K562 (cell line): ENCODE results near the gene ANKS1A. TPM values are rescaled to one million over a fixed set of nuclear protein-coding genes. Genes with fewer than 3 reads are reported as not detected.
A peak's percentile ranks its signal among the peaks of the same experiment; 100 is the strongest.

Experiments used
- ATAC-seq: fragments of 200-7000 bp; cut with Tn5 transposase; 3 replicates; pipeline ENCODE4 v1.9.1; 2020; ENCODE audit warnings: moderate library complexity
- BruUV-seq: library from RNA; stranded (reverse); fragments of 400-500 nt; replicated peaks from 2 replicates; lab custom pipeline; 2021; lab: Mats Ljungman, UMichigan
- CTCF ChIA-PET: fragments of 300-600 bp; formaldehyde crosslinking; extraction: SDS; loops from one replicate; lab custom pipeline; 2021; ENCODE audit warnings: low intra/inter-chr PET ratio; lab: Yijun Ruan, JAX
- POLR2A ChIA-PET: fragments of 300-600, 350-650 bp; sonication (Branson Sonifier 250); formaldehyde crosslinking; extraction: SDS; loops from one replicate; lab custom pipeline; 2021; ENCODE audit warnings: antibody characterized with exemption, inconsistent platforms; lab: Yijun Ruan, JAX
- DNase-seq, 4 experiments: peaks; one replicate each; pipeline versions ENCODE4 v3.0.0 to v3.0.0-alpha.2; 2011 to 2018; ENCODE audit warnings: low spot score in 3 of 4, mixed read lengths in 3 of 4; ENCODE audit errors: extremely low read depth in 1 of 4
- FAIRE-seq: peaks from 2 replicates; lab custom pipeline; 2011; peaks lifted over from hg19 to GRCh38; lab: Jason Lieb, UNC
- H2AFZ ChIP-seq: 2 replicates; pipeline ENCODE4 v1.6.0; 2011; ENCODE audit warnings: low read depth, low read length, control low read depth, inconsistent platforms
- H3K27ac ChIP-seq: fragments of 200-600 bp; 3 replicates; pipeline ENCODE4 v1.8.0; 2011; ENCODE audit warnings: low read depth, mild to moderate bottlenecking, control low read depth, inconsistent platforms, low read length, moderate library complexity, mixed read lengths; ENCODE audit errors: extremely low read depth
- H3K27me3 ChIP-seq, 2 experiments: fragments of 300-600 bp in 1 of 2; 2 replicates in 1 of 2; 3 replicates in 1 of 2; pipeline versions ENCODE4 v1.6.0 to v1.8.0; 2011; ENCODE audit warnings: inconsistent platforms in 2 of 2, low read length in 2 of 2, mild to moderate bottlenecking in 1 of 2, mixed read lengths in 1 of 2, moderate library complexity in 1 of 2; ENCODE audit not compliant: control insufficient read depth in 2 of 2, insufficient read depth in 2 of 2
- H3K36me3 ChIP-seq: fragments of 300-600 bp; 3 replicates; pipeline ENCODE4 v1.8.0; 2011; ENCODE audit warnings: mild to moderate bottlenecking, low read length, inconsistent platforms; ENCODE audit not compliant: control insufficient read depth, insufficient read depth
- H3K4me1 ChIP-seq, 2 experiments: fragments of 200-600 bp in 1 of 2; replicated peaks in 1 of 2; 2 replicates in 1 of 2; 3 replicates in 1 of 2; pipeline versions ENCODE4 v1.5.1 to v1.8.0; 2011; ENCODE audit warnings: inconsistent platforms in 2 of 2, low read length in 2 of 2, mild to moderate bottlenecking in 1 of 2, mixed read lengths in 1 of 2, moderate library complexity in 1 of 2; ENCODE audit not compliant: control insufficient read depth in 2 of 2, insufficient read depth in 2 of 2
- H3K4me2 ChIP-seq: 2 replicates; pipeline ENCODE4 v1.6.1; 2011; ENCODE audit warnings: low read length, control low read depth, inconsistent platforms, mixed read lengths; ENCODE audit not compliant: insufficient read depth
- H3K4me3 ChIP-seq: fragments of 200-600 bp; sonication (generic), shearing (Covaris generic); 2 replicates; pipeline ENCODE4 v1.5.1; 2016; ENCODE audit warnings: control low read depth, inconsistent platforms
- H3K79me2 ChIP-seq: fragments of 200-600 bp; 3 replicates; pipeline ENCODE4 v1.8.0; 2011; ENCODE audit warnings: low read length, inconsistent platforms; ENCODE audit not compliant: control insufficient read depth, insufficient read depth
- H3K9ac ChIP-seq, 2 experiments: 2 replicates each; pipeline versions ENCODE4 v1.6.0 to v1.6.1; 2011; ENCODE audit warnings: low read depth in 2 of 2, low read length in 2 of 2, control low read depth in 1 of 2, inconsistent platforms in 1 of 2, mild to moderate bottlenecking in 1 of 2, mixed read lengths in 1 of 2; ENCODE audit not compliant: insufficient read depth in 1 of 2
- H3K9me1 ChIP-seq: one replicate; pipeline ENCODE4 v1.6.0; 2011; ENCODE audit warnings: inconsistent platforms, mild to moderate bottlenecking, low read length, moderate library complexity; ENCODE audit not compliant: control insufficient read depth, insufficient read depth
- H3K9me3 ChIP-seq: replicated peaks from 2 replicates; pipeline ENCODE4 v1.5.1; 2011; ENCODE audit warnings: low read depth, low read length, inconsistent platforms; ENCODE audit not compliant: control insufficient read depth, insufficient read depth
- H4K20me1 ChIP-seq: replicated peaks from 2 replicates; pipeline ENCODE4 v1.6.1; 2011; ENCODE audit warnings: low read length, inconsistent platforms, mixed read lengths; ENCODE audit not compliant: control insufficient read depth, insufficient read depth
- ARNT ChIP-seq, 2 experiments: fragments of 450-650 bp; IDR thresholded peaks; 2 replicates each; pipeline ENCODE4 v1.6.1; 2016; ENCODE audit warnings: mild to moderate bottlenecking in 1 of 2
- DDX20 ChIP-seq: fragments of 450-650 bp; IDR thresholded peaks from 2 replicates; pipeline ENCODE4 v1.6.1; 2016; ENCODE audit warnings: missing genetic modification characterization, low read depth, mild to moderate bottlenecking, missing compliant biosample characterization, moderate library complexity
- FOXJ2 ChIP-seq: fragments of 200-800 bp; sonication (Bioruptor generic); IDR thresholded peaks from 2 replicates; pipeline ENCODE4 v1.6.1; 2016; ENCODE audit warnings: missing genetic modification characterization, missing compliant biosample characterization
- MCM7 ChIP-seq, 2 experiments: fragments of 450-650 bp; IDR thresholded peaks; 2 replicates each; pipeline ENCODE4 v1.6.1; 2016 to 2018
- PCBP2 ChIP-seq: fragments of 200-400 bp; formaldehyde crosslinking; IDR thresholded peaks from 2 replicates; pipeline ENCODE4 v1.6.1; 2018; ENCODE audit warnings: low read length, low read depth, mild to moderate bottlenecking, moderate library complexity; ENCODE audit not compliant: poor library complexity, severe bottlenecking
- RFX5 ChIP-seq: IDR thresholded peaks from 2 replicates; pipeline ENCODE4 v1.6.1; 2011; ENCODE audit warnings: low read depth, mild to moderate bottlenecking, improper control_type of control experiment, low read length
- SETDB1 ChIP-seq: IDR thresholded peaks from one replicate; pipeline ENCODE4 v1.6.1; 2012; ENCODE audit warnings: low read length, control low read depth, inconsistent platforms
- SNRNP70 ChIP-seq: fragments of 200-400 bp; formaldehyde crosslinking; optimal IDR thresholded peaks from 2 replicates; pipeline ENCODE3; 2017; ENCODE audit warnings: low read depth, low read length
- ZKSCAN8 ChIP-seq: fragments of 200-800 bp; sonication (Bioruptor generic); IDR thresholded peaks from 2 replicates; pipeline ENCODE4 v1.6.1; 2016; ENCODE audit warnings: missing genetic modification characterization, missing compliant biosample characterization
- ZNF23 ChIP-seq: fragments of 250-450 bp; sonication (Bioruptor Pico); IDR thresholded peaks from 2 replicates; pipeline ENCODE4 v1.4.0; 2020; ENCODE audit warnings: mild to moderate bottlenecking
- WGBS: fragments of 100-300 bp; shearing (Covaris generic); methylation state at CpG from one replicate; pipeline ENCODE4 v1.1.6; 2016; ENCODE audit warnings: low coverage, mixed read lengths; ENCODE audit not compliant: insufficient coverage; ENCODE audit errors: missing lambda C conversion rate; 5-methylcytosine and 5-hydroxymethylcytosine counted together
- in situ Hi-C: fragments of 300-500 bp; cut with MboI; formaldehyde crosslinking; loops from 4 replicates; pipeline ENCODE4 v1.15.0; 2018; ENCODE audit warnings: inconsistent platforms, mixed read lengths
- intact Hi-C: fragments of 100-400 bp; cut with micrococcal nuclease; formaldehyde crosslinking; loops from 2 replicates; pipeline ENCODE4 v1.14.2; 2022
- polyA plus RNA-seq, 8 experiments: library from polyadenylated mRNA; depleted of rRNA in 4 of 8; stranded (reverse) in 5 of 8; unstranded in 3 of 8; fragments of >200 nt; fragmentation: Nextera tagmentation in 2 of 8; fragmentation: Illumina TruSeq in 1 of 8; extraction: Ambion mirVana in 2 of 8; extraction: Trizol in 1 of 8; gene quantifications; 2 replicates each; pipeline versions ENCODE4 v1.2.1 to v1.2.3, GENCODE V29; 2011 to 2014; ENCODE audit warnings: inconsistent platforms in 1 of 8, missing spikeins in 1 of 8
- total RNA-seq, 7 experiments: library from RNA; depleted of rRNA in 6 of 7; stranded (reverse); fragments of >200 nt in 6 of 7; fragmentation: Illumina TruSeq in 2 of 7; extraction: Trizol in 2 of 7; gene quantifications; 2 replicates each; pipeline versions ENCODE4 v1.2.1 to v1.2.3, GENCODE V29; 2011 to 2021; ENCODE audit warnings: low replicate concordance in 1 of 7
- TF ChIP-seq, protein P1 (sequence below): IDR thresholded peaks from 2 replicates; pipeline ENCODE4 v1.6.1; 2016; ENCODE audit warnings: missing genetic modification characterization, missing compliant biosample characterization

The ANKS1A gene
- total and polyA plus RNA-seq, 9 of the 15 experiments (the other 6 are each of a cell fraction or from before 2014, with no cell fraction given) = 1.1 to 13.8 (median 5.3) TPM

DNA sequence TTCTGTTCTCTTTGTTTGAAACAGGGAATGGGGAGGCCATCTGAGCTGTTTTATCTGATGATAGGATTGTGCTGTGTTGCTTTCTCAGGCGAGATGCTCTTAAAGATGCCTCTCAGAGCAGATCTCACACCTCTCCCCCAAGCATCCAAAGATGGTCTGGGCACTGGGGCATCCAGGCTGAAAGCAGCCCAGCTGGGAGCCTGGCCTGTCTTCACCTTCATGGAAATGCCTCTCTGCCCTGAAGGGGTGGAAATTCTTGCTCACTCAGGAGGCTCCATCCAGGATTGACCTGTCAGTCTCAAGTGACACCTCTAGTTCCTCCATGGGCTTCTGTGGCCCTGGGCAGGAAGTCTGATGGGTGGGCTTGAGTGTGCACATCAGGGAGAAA, 165.7 kb downstream of the ANKS1A start:
- in situ Hi-C loops (no loop called here), intact Hi-C loops (no loop called here)
- Histone ChIP-seq H3K4me1 (peaks cover 0 to 3% of the 10 kb centered on the region in 2 experiments; a peak in 4 of 5 replicates), H3K4me3 (no peak overlapping the region), H3K79me2 (no peaks in the 10 kb centered on the region), H3K9me3 (no peaks in the 10 kb centered on the region), H3K9ac (peak overlapping the region in 1 of 2 experiments; percentile 14; a peak in 1 of 4 replicates), H3K27ac (no peak overlapping the region), H4K20me1 (0 out of 2 replicates have a peak, but pooled peaks cover 3% of the 10 kb centered on the region), H3K4me2 (no peak overlapping the region), H3K9me1 (no peaks in the 10 kb centered on the region), H3K27me3 (no peaks in the 10 kb centered on the region), H3K36me3 (no peaks in the 10 kb centered on the region; the same call in 2 of the 3 replicates), H2AFZ (no peak overlapping the region)
- FAIRE-seq (no peak), DNase-seq (no peak), ATAC-seq (no peak)
- 8% methylated on average over 1 of the region's 1 CpG for WGBS
- TF ChIP-seq SNRNP70 = no peak
- no peak for TF ChIP-seq SETDB1
- TF ChIP-seq ZKSCAN8 (CRISPR knock-in tag) = no peak
- TF ChIP-seq, protein P1, sequence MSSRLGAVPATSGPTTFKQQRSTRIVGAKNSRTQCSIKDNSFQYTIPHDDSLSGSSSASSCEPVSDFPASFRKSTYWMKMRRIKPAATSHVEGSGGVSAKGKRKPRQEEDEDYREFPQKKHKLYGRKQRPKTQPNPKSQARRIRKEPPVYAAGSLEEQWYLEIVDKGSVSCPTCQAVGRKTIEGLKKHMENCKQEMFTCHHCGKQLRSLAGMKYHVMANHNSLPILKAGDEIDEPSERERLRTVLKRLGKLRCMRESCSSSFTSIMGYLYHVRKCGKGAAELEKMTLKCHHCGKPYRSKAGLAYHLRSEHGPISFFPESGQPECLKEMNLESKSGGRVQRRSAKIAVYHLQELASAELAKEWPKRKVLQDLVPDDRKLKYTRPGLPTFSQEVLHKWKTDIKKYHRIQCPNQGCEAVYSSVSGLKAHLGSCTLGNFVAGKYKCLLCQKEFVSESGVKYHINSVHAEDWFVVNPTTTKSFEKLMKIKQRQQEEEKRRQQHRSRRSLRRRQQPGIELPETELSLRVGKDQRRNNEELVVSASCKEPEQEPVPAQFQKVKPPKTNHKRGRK (tag) = no peak
- TF ChIP-seq RFX5 = no peak
- no peak for TF ChIP-seq MCM7 (IDR thresholded peaks at IDR 0.05)
- no peak for TF ChIP-seq ZNF23
- TF ChIP-seq ARNT (IDR thresholded peaks at IDR 0.05) = no peak
- no peak for TF ChIP-seq FOXJ2 (tag)
- no peak for TF ChIP-seq PCBP2
- no peak for TF ChIP-seq DDX20
- no TSS peak for BruUV-seq
- ChIA-PET POLR2A (interaction anchor here (0.6 to 0.8 kb wide), 2 partner anchors 11 to 43 kb away, joined by 3 read pairs; no protein-coding TSS in a partner anchor), CTCF (no interaction called here)
